Stimulated activated CD8-positive, alpha-beta memory T cell treated with anti-CD3 and anti-CD28 coated beads, Interleukin-7, amount 100 ng/mL, for 48 hours (primary cell): ENCODE results near the gene ALG3.
"Not testable (repeated sequence)": the region's sequence is repeated elsewhere in the genome, so short reads cannot be mapped to it uniquely, and the experiment has no call there.

Experiments used
- DNase-seq, 2 donors: peaks; one replicate each; pipeline ENCODE4 v3.0.0-alpha.2; 2020; ENCODE audit warnings: low read depth in 1 of 2; ENCODE audit errors: extremely low read depth in 1 of 2

ALG3 gene

DNA sequence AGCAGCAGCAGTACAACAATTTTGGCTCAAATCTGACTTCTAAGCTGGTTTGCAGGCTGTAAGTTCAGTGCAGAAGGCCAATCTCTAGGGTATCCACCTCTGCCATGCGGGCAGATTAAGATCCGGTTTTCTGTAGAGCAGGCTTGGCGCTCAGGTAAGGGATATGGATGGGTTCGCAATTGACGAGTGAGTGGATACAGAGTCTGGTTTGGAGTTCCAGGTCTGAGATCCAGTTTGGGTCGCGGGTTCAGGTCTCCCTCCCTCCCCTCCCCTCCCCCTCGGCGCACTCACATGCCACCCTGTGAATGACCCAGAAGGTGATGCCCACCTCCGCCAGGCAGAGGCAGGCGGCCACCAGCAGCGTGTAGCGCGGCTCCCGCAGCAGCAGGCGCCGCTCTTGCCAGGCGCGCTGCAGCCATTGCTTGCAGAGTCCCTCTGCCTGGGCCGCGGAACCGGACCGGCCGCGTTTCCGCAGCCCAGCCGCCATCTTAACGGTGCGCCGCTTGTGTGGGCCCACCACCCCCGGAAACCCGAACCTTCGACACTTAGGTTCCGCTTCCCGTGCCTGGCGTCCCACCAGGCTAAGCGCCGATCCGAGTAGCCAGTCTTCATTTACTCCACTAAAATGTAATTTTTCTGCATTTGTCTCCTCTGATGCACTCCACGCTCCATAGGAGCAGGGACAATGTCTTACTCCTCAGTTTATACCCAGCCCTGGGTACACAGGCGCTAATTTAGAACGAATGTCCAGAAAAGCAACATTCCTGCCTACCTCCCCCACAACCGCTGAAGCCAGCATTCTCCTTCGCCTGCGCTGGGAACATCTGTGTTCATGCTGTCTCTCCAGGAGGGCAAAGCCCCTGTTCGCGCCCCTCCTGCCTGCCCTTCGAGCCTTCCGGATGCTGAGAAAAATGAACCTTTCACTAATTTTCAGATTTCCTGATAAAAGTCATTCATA is at the start of gene ALG3:
Gene ALG3, minus strand, starts transcription at position 509 of the 958 bp plus-strand sequence. Its CDS starts 22 bp downstream, at position 487.
- peak; percentile 74 for DNase-seq

GRCh38 chr3:184296616-184297015 is 47.9 kb upstream of the ALG3 start:
- no peak for DNase-seq

DNA sequence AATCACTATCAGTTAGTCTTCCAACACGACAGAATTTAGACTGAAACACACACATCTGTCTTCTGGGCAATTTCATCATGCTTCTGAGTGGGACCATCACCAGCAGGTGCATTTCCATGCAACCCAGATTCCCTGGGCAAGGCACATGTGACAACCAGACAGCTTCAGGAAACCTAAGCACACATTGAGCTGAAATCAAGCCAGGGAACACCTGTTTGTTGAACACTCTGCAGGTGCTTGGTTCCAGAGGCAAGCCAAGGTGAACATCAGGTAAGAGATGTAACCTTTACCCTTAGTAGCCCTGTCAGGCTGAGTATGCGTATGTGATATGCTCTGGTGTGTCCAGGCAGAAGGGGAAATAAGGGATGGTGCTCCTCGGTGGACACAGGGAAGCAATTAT is 47.0 kb upstream of the ALG3 start:
- DNase-seq: no peak

GRCh38 chr3:184291738-184292445 is 43.1 kb upstream of the ALG3 start:
- DNase-seq: no peak

DNA sequence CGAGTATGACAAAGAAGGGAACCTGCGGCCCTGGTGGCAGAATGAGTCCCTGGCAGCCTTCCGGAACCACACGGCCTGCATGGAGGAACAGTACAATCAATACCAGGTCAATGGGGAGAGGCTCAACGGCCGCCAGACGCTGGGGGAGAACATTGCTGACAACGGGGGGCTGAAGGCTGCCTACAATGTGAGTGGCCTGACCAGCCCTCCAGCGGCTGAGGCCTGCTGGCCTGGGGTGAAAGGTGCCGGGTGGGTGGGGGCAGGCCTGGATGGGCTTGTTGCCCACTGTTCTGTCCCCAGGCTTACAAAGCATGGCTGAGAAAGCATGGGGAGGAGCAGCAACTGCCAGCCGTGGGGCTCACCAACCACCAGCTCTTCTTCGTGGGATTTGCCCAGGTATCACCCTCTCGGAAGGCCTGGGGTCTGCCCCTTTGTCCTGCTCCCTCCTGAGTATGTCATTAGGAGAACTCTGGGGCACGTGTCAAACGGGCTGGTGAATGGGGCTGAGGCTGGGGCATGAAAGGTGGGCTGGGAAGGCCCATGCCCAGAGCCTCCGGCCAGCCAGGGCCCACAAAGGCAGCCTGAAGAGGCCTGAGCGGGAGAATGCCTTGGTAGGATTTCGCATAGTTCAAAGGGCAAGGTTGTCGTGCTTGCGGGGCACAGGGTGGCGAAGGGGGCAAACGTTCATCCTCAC is 42.4 kb upstream of the ALG3 start:
- no peak for DNase-seq

DNA sequence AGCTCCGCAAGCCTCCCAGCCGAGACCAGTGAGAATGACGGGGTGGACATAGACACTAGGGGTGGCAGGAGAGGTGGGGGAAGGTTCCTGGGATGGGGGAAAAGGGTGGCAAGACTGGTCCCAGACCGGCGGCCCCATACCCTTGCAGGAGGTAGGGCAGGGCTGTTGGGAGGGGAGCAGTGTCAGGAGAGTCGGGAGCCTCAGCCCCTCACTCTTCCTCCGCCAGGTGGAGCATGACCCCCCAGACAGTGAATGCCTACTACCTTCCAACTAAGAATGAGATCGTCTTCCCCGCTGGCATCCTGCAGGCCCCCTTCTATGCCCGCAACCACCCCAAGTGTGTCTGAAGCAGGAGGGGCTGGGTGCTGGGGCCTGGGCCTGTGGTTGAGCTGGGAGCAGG is 41.6 kb upstream of the ALG3 start:
- no peak for DNase-seq

- DNase-seq: peak in 1 of 2 donors; percentile 37
These were observed 40.7 kb upstream of the ALG3 start for GRCh38 chr3:184289426-184289938.

DNA sequence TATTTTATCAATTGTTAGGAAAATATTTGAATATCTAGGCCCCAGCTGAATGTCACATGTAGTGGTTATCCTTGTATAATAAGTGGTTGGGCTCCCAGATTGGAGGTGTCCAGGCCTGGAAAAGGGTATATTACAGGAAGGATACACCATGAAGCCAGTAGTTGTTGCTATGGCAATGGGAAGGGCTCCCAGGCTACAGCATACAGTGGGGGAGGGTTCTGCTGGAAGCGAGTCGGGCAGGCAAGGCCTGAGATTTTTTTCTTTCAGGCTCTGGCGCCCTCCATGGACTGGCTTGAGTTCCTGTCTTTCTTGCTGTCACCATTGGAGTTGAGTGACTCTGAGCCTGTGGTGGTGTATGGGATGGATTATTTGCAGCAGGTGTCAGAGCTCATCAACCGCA is 35.9 kb upstream of the ALG3 start:
- no peak for DNase-seq

DNA sequence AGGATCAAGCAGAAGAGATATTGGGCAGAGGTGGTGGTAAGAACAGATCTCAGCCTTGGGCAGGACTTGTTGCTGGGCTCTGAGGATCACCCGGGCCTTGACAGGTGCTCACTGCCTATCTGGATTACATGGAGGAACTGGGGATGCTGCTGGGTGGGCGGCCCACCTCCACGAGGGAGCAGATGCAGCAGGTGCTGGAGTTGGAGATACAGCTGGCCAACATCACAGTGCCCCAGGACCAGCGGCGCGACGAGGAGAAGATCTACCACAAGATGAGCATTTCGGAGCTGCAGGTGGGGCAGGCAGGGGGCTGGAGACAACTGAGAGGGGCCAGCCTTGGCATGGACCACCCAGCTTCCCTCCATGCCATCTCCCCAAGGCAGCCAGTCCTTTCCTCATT is 34.9 kb upstream of the ALG3 start:
- DNase-seq: no peak

DNA sequence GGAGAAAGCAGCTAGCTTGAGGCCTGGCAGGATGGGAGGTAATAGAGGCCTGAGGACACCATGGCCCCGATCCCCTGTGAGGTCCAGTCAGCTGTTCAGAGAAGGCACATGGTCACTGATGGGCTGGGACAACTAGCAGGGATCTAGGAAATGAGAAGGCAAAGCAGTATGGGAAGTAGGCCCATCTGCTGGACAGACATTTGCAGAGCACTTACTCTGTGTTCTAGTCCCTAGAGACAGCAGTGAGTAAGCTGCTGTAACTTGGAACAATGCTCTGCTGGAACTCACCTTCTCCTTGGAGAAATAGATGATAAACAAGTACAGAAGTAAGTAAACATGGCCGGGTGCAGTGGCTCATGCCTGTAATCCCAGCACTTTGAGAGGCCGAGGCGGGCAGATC is 34.2 kb upstream of the ALG3 start:
- no peak for DNase-seq

GRCh38 chr3:184277366-184277765 is 28.6 kb upstream of the ALG3 start:
- no peak for DNase-seq

GRCh38 chr3:184275961-184276910 is 27.5 kb upstream of the ALG3 start, which contains the start of gene ECE2:
Gene ECE2 (plus strand): TSS chr3:184276022. CDS start chr3:184276154, 132 bp downstream.
- DNase-seq: no peak

GRCh38 chr3:184275381-184275701 is 26.6 kb upstream of the ALG3 start:
- no peak for DNase-seq

DNA sequence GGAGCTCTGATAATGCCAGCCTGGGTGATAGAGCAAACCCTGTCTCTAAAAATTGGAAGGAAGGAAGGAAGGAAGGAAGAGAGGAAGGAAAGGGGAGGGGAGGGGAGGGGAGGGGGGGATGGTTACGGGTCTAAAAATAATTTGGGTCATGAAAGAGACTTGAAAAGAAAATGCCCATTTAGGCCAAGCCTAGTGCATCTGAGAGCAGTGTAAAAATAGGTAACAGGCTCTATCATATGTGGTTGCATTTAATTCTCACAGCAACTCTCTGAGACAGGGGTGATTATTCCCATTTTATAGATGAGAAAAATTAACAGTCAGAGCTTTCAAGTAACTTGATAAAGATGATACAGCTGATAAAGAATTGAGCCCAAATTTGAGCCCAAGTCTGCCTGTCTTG is 23.5 kb upstream of the ALG3 start:
- no peak for DNase-seq

- not testable (repeated sequence) for DNase-seq
These were observed 18.5 kb upstream of the ALG3 start for GRCh38 chr3:184267249-184267648.

GRCh38 chr3:184262764-184263179 is 14.0 kb upstream of the ALG3 start:
- no peak for DNase-seq

DNA sequence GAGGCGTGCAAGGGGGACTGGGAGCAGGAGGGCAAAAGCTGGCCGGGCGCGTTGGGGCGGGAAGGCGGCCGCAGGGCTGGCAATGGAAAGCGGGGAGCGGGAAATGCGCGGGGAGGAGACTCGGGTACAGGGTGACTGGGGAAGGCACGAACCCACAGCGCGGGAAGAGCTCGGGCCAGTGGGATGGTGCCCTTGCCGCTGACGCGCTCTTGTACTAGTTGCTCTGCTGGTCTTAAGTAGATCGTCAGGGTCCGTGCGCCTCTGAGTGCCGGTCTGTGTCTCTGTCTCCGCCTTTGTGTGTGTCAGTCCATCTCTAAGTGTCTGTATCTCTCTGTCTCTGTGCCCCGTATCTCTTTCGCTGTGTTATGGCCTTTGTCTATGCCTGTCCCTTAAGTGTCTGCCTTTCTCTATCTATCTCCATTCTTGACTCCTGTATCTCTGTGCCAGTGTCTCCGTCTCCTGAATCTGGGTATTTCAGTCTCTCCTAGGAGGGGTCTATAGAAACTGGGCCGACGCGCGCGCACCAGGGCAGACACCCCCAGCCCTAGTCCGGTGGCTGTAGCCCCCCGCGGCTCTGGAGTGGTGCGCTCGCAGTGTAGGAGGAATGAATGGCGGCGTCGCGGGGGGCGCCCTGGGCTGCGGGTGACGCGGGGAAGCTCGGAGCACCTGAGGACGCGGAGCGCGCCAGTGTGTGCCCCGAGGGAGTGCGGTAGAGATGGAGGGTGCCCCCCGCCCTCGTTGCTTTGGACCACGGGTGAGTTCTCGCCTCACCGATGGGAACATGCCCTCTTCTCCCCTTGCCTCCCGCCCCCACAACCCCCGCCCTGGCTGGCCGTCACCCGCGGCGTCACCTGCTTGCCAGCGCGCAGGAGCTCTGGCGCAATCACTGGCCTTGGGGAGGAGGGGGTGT is 13.3 kb upstream of the ALG3 start:
- DNase-seq: no peak

- DNase-seq: no peak
These were observed 12.6 kb upstream of the ALG3 start, which contains the start of gene CAMK2N2 for GRCh38 chr3:184261270-184261853. Gene CAMK2N2 (minus strand): TSS chr3:184261553. CDS start chr3:184261285, 268 bp downstream.
